K562 (cell line): Measurements from ENCODE around the gene ATP13A1.

ENCODE experiments used
- CBX3 ChIP-seq, 2 experiments: IDR thresholded peaks; 1 replicate in 1 of 2; 2 replicates in 1 of 2; pipeline ENCODE4 v1.6.1; 2012; ENCODE audit warnings: inconsistent platforms in 2 of 2, low read length in 2 of 2, borderline replicate concordance in 1 of 2, control low read depth in 1 of 2
- CEBPB ChIP-seq: fragments of 450-650 bp; IDR thresholded peaks from 2 replicates; pipeline ENCODE4 v1.6.1; 2016; ENCODE audit warnings: missing genetic modification characterization, missing compliant biosample characterization
- CTCF ChIP-seq, 3 experiments: IDR thresholded peaks in 2 of 3; conservative IDR thresholded peaks in 1 of 3; 2 replicates each; pipeline ENCODE4 v1.5.1; 2011 to 2012; ENCODE audit warnings: low read length in 3 of 3, mild to moderate bottlenecking in 3 of 3, control low read depth in 2 of 3, improper control_type of control experiment in 1 of 3, inconsistent platforms in 1 of 3, low read depth in 1 of 3, mixed read lengths in 1 of 3, moderate library complexity in 1 of 3; ENCODE audit not compliant: insufficient read depth in 2 of 3
- E2F3 ChIP-seq: fragments of 250-450 bp; sonication (Bioruptor Pico); IDR thresholded peaks from 2 replicates; pipeline ENCODE4 v1.4.0; 2020; ENCODE audit warnings: mild to moderate bottlenecking
- EZH2 ChIP-seq: IDR thresholded peaks from 2 replicates; pipeline ENCODE4 v1.6.1; 2012; ENCODE audit warnings: low read depth, mild to moderate bottlenecking, inconsistent platforms, low read length, borderline replicate concordance
- HMGN3 ChIP-seq: IDR thresholded peaks from 2 replicates; pipeline ENCODE4 v1.6.1; 2011; ENCODE audit warnings: borderline replicate concordance, low read depth, mild to moderate bottlenecking, mixed read lengths, low read length; ENCODE audit not compliant: insufficient read length; ENCODE audit errors: extremely low read depth
- HNRNPH1 ChIP-seq: fragments of 200-400 bp; formaldehyde crosslinking; optimal IDR thresholded peaks from 2 replicates; pipeline ENCODE3; 2017; ENCODE audit warnings: low read depth, mild to moderate bottlenecking, low read length, moderate library complexity
- ILF3 ChIP-seq: fragments of 450-650 bp; IDR thresholded peaks from 2 replicates; pipeline ENCODE4 v1.6.1; 2018; ENCODE audit warnings: antibody characterized with exemption, mild to moderate bottlenecking, moderate library complexity, borderline replicate concordance
- MAZ ChIP-seq, 2 experiments: fragments of 450-650 bp in 1 of 2; sonication (generic) in 1 of 2; formaldehyde crosslinking; IDR thresholded peaks in 1 of 2; conservative IDR thresholded peaks in 1 of 2; 2 replicates each; pipeline versions ENCODE4 v1.4.0 to v1.5.0; 2020; ENCODE audit warnings: mild to moderate bottlenecking in 1 of 2, missing genetic modification reagents in 1 of 2
- MYNN ChIP-seq, 2 experiments: sonication (generic); formaldehyde crosslinking in 1 of 2; IDR thresholded peaks; 2 replicates each; pipeline versions ENCODE4 v1.5.0 to v1.6.1; 2016 to 2020; ENCODE audit warnings: antibody characterized with exemption in 1 of 2, missing genetic modification reagents in 1 of 2
- SMARCC2 ChIP-seq: fragments of 450-650 bp; IDR thresholded peaks from 2 replicates; pipeline ENCODE4 v1.6.1; 2017; ENCODE audit warnings: antibody characterized with exemption, moderate library complexity, mild to moderate bottlenecking, low read depth
- YY1 ChIP-seq, 3 experiments: IDR thresholded peaks; 2 replicates each; pipeline ENCODE4 v1.6.1; 2011; ENCODE audit warnings: low read length in 2 of 3, mild to moderate bottlenecking in 2 of 3, moderate library complexity in 2 of 3, borderline replicate concordance in 1 of 3, control low read depth in 1 of 3, low read depth in 1 of 3; ENCODE audit not compliant: insufficient read depth in 3 of 3, insufficient replicate concordance in 2 of 3, control insufficient read depth in 1 of 3, insufficient read length in 1 of 3; ENCODE audit errors: extremely low read depth in 1 of 3
- ZNF354B ChIP-seq: fragments of 250-450 bp; sonication (Bioruptor Pico); IDR thresholded peaks from 2 replicates; pipeline ENCODE4 v1.4.0; 2020

DNA sequence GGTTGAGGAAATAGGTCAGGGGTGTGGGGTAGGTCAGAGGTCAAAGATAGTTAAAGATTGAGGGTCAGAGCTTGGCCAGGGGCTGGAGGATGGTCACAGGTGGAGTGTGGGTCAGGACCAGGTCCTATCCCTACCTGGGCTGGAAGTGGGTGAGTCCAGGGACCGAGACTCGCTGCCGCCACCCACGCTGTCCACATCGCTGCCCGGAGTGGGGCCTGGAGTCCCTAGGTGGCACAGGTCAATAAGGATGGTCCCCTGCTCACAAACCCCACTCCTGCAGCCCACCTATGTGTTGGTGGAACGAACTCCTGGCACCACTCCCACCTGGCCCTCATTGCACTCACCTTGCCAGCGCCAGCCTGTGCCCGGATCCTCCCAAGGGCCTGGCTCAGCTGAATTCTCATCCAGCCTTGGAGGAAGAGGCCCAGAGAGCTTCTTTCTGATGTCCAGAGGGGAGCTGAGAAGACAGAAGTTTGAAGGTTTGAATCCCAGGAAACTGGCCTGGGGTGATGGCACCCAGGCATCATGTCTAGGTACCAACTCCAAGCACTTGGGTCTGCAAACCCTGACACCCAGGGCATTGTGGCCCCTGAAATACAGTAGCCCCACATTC lies 26.8 kb downstream of the ATP13A1 start:
- no peak for TF ChIP-seq EZH2
- no peak for TF ChIP-seq ILF3
- no peak for TF ChIP-seq ZNF354B (CRISPR knock-in tag)
- no peak for TF ChIP-seq HMGN3
- no peak for TF ChIP-seq CEBPB (tag)
- no peak for TF ChIP-seq CBX3 (IDR thresholded peaks at IDR 0.05; ENCODE audit: borderline replicate concordance in 1 of 2, low read length in 2 of 2)
- no peak for TF ChIP-seq CTCF (IDR thresholded peaks at IDR 0.05 in 2 of 3, conservative IDR thresholded peaks at IDR 0.05 in 1 of 3; ENCODE audit: insufficient read depth in 2 of 3, low read depth in 1 of 3, low read length in 3 of 3)
- TF ChIP-seq SMARCC2: no peak
- no peak for TF ChIP-seq MAZ (CRISPR knock-in tag; conservative IDR thresholded peaks at IDR 0.05 in 1 of 2, IDR thresholded peaks at IDR 0.05 in 1 of 2)
- TF ChIP-seq YY1 (IDR thresholded peaks at IDR 0.05; ENCODE audit: borderline replicate concordance in 1 of 3, control insufficient read depth in 1 of 3, extremely low read depth in 1 of 3, insufficient read depth in 3 of 3, insufficient read length in 1 of 3, insufficient replicate concordance in 2 of 3, low read depth in 1 of 3, low read length in 2 of 3): no peak
- TF ChIP-seq E2F3 (CRISPR knock-in tag): no peak
- no peak for TF ChIP-seq MYNN (IDR thresholded peaks at IDR 0.05)
- TF ChIP-seq MYNN (CRISPR knock-in tag; IDR thresholded peaks at IDR 0.05): no peak
- no peak for TF ChIP-seq HNRNPH1
